ENCODE data around the gene SLC35E1.
A peak's percentile ranks its signal among the peaks of the same experiment; 100 is the strongest.

Gene SLC35E1

DNA sequence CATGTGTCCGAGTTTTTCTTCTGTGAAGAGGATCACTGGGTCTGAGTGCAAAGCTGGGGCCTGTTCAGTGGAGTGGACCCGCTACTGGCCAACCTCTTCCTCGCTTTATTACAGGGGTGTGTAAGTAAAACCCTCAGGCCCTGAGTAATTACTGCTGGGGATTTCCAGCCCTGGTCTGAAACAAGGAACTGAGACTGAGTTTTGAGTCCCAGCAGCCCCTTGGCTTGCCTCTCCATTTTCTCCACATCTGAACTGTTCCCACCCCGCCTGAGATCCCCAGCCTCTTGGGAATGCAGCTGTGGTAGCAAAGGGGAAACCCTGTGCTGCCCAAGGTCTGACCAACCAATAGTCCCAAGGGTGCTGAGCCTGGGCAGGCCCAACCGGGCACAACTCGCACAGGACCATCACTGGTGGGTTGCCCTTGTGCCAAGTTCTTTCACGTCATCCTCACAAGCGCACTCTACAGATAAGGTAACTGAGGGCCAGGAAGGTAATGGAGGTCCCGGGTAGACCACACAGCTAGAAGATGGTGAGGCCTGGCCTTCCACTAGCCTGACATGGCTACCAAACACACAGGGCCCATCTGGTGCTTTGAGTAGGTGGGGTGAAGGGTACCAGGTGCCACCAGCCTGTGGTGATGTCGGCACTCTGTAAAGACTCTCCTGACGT is 13.7 kb upstream of the SLC35E1 start:
- Histone ChIP-seq H3K4me3 (ENCODE audit: low read depth, low read length) (no peak overlapping the region), H3K4me1 (peaks cover 49% of the 10 kb centered on the region), H3K36me3 (no peaks in the 10 kb centered on the region; the same call in 1 of the 2 replicates), H3K27me3 (no peaks in the 10 kb centered on the region), H3K9me3 (no peaks in the 10 kb centered on the region)
- no peak for DNase-seq
- TF ChIP-seq, protein P1, sequence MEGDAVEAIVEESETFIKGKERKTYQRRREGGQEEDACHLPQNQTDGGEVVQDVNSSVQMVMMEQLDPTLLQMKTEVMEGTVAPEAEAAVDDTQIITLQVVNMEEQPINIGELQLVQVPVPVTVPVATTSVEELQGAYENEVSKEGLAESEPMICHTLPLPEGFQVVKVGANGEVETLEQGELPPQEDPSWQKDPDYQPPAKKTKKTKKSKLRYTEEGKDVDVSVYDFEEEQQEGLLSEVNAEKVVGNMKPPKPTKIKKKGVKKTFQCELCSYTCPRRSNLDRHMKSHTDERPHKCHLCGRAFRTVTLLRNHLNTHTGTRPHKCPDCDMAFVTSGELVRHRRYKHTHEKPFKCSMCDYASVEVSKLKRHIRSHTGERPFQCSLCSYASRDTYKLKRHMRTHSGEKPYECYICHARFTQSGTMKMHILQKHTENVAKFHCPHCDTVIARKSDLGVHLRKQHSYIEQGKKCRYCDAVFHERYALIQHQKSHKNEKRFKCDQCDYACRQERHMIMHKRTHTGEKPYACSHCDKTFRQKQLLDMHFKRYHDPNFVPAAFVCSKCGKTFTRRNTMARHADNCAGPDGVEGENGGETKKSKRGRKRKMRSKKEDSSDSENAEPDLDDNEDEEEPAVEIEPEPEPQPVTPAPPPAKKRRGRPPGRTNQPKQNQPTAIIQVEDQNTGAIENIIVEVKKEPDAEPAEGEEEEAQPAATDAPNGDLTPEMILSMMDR (IDR thresholded peaks at IDR 0.05; ENCODE audit: low read depth, low read length): no peak

- H3K27me3 ChIP-seq: no peaks in the 10 kb centered on the region
- no peak overlapping the region for H3K4me3 ChIP-seq (ENCODE audit: low read depth, low read length)
- DNase-seq: no peak
Observed at GRCh38 chr19:16585094-16585801, 13.0 kb upstream of the SLC35E1 start.

GRCh38 chr19:16584248-16585093 is 12.3 kb upstream of the SLC35E1 start:
- TF ChIP-seq, protein P1 (IDR thresholded peaks at IDR 0.05; ENCODE audit: low read depth, low read length): no peak
- Histone ChIP-seq H3K4me3 (ENCODE audit: low read depth, low read length) (peak overlapping the region; percentile 49), H3K4me1 (peaks cover 39% of the 10 kb centered on the region)

More at GRCh38 chr19:16585094-16585801, 13.0 kb upstream of the SLC35E1 start:
- peaks cover 46% of the 10 kb centered on the region for H3K4me1 ChIP-seq
- no peaks in the 10 kb centered on the region for H3K9me3 ChIP-seq
- H3K36me3 ChIP-seq: no peaks in the 10 kb centered on the region; the same call in 1 of the 2 replicates
- TF ChIP-seq, protein P1 (IDR thresholded peaks at IDR 0.05; ENCODE audit: low read depth, low read length): no peak

DNA sequence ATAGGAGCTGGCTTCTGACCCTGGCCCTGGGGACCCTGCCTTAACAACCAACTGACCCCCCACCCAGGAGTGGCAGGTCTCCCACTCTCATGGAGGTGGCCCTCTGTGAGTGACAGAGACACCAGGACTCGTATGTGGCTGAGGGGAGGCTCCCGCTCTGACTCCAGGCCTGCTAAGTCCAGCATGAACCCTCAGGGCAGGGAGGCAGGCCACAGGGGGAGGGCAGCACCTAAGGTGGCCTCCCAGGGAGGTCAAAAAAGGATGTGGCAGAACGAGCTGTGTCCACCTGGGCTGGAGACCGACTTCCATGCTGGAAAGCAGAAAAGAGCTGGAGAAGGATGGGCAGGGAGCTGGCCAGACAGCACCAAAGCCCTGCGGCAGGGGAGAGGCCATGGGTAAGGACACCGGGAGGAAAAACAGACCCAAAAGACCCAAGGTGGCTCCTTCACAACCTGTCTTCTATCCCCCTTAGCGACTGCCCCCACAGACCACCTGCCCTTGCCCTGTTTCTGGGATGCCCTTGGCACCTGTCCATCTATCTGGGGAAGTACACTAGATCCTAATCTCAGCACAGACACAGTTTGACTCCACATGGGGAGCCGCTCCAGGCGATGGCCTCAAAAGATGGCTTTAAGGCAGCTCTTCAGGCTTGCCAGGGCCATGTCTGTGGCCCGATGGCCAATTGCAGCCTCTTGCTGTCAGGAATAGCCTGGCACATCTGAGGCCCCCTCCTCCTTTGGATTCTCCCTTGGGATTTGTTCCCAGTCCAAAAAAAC is 10.5 kb upstream of the SLC35E1 start:
- peaks cover 36% of the 10 kb centered on the region for H3K4me1 ChIP-seq
- H3K4me3 ChIP-seq (ENCODE audit: low read depth, low read length): no peak overlapping the region

More at GRCh38 chr19:16584248-16585093, 12.3 kb upstream of the SLC35E1 start:
- no peaks in the 10 kb centered on the region; the same call in 1 of the 2 replicates for H3K36me3 ChIP-seq
- H3K27me3 ChIP-seq: no peaks in the 10 kb centered on the region
- H3K9me3 ChIP-seq: no peaks in the 10 kb centered on the region
- peak; percentile 82 for DNase-seq

GRCh38 chr19:16581971-16582343 is 9.7 kb upstream of the SLC35E1 start:
- TF ChIP-seq, protein P1 (IDR thresholded peaks at IDR 0.05; ENCODE audit: low read depth, low read length): no peak

More for the DNA sequence above, 10.5 kb upstream of the SLC35E1 start:
- Histone ChIP-seq H3K9me3 (no peaks in the 10 kb centered on the region), H3K36me3 (no peaks in the 10 kb centered on the region; the same call in 1 of the 2 replicates), H3K27me3 (no peaks in the 10 kb centered on the region)
- TF ChIP-seq, protein P1 (IDR thresholded peaks at IDR 0.05; ENCODE audit: low read depth, low read length): no peak
- peak; percentile 48 for DNase-seq

More at GRCh38 chr19:16581971-16582343, 9.7 kb upstream of the SLC35E1 start:
- Histone ChIP-seq H3K9me3 (no peaks in the 10 kb centered on the region), H3K27me3 (no peaks in the 10 kb centered on the region), H3K36me3 (peaks cover 2% of the 10 kb centered on the region; the same call in 1 of the 2 replicates), H3K4me1 (peaks cover 30% of the 10 kb centered on the region), H3K4me3 (ENCODE audit: low read depth, low read length) (no peak overlapping the region)
- no peak for DNase-seq

Data from BE2C (cell line).